Measurements from ENCODE around the gene OVCH1. TPM values are rescaled to one million over a fixed set of nuclear protein-coding genes. Genes with fewer than 3 reads are reported as not detected.

OVCH1 gene
- total RNA-seq, 1 experiment from 2014 or later = not detected

DNA sequence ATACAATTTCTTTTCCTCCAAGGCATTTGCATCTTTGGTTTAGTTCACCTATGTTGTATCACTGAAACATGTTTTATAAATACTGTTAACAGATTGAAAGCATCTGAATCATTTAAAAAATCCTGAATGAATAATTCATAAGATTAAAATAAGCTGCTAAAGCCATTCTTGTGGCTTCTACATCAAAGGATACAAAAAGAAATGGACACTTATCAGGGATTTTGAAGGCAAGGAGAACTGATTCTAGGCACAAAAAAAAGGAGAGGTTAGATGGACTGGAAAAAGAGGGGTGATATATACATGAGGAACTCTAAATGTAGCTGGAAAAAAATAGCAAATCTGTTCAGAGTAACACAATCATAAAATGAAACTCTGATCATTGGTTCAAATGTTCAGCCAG, 5.8 kb upstream of the OVCH1 start:
- no TSS peak for BruUV-seq (replicated peaks)
- no peaks in the 10 kb centered on the region for H3K9me3 Mint-ChIP-seq (ENCODE audit: unreplicated experiment)
- H3K27me3 Mint-ChIP-seq (ENCODE audit: insufficient read depth, unreplicated experiment) = peaks cover 11% of the 10 kb centered on the region
- no peak overlapping the region for H3K4me3 ChIP-seq (ENCODE audit: low read depth, low read length)
- H3K4me3 Mint-ChIP-seq (ENCODE audit: unreplicated experiment) = no peak overlapping the region
- no peak overlapping the region for H3K27ac Mint-ChIP-seq (ENCODE audit: unreplicated experiment)
- POLR2A ChIA-PET = no interaction called here
- H3K9me3 ChIP-seq = no peaks in the 10 kb centered on the region
- TF ChIP-seq CTCF (IDR thresholded peaks at IDR 0.05; ENCODE audit: insufficient read depth in 1 of 2, low read depth in 1 of 2, low read length in 1 of 2, severe bottlenecking in 1 of 2, unreplicated experiment in 1 of 2) = no peak
- no peaks in the 10 kb centered on the region for H3K36me3 ChIP-seq (ENCODE audit: control insufficient read depth, insufficient read depth, low read length)
- no peak for DNase-seq
- intact Hi-C loops (cut with micrococcal nuclease; ENCODE audit: unreplicated experiment) = no loop called here
- CTCF ChIA-PET = no interaction called here
- 0 out of 2 replicates have a peak, but pooled peaks cover 5% of the 10 kb centered on the region for H3K4me1 ChIP-seq
- H3K27me3 ChIP-seq (replicated peaks; ENCODE audit: control insufficient read depth, insufficient read depth, low read length) = no peaks in the 10 kb centered on the region
- H3K4me1 Mint-ChIP-seq (ENCODE audit: low read depth, unreplicated experiment) = no peaks in the 10 kb centered on the region
- H3K36me3 Mint-ChIP-seq (ENCODE audit: insufficient read depth, unreplicated experiment) = no peaks in the 10 kb centered on the region

DNA sequence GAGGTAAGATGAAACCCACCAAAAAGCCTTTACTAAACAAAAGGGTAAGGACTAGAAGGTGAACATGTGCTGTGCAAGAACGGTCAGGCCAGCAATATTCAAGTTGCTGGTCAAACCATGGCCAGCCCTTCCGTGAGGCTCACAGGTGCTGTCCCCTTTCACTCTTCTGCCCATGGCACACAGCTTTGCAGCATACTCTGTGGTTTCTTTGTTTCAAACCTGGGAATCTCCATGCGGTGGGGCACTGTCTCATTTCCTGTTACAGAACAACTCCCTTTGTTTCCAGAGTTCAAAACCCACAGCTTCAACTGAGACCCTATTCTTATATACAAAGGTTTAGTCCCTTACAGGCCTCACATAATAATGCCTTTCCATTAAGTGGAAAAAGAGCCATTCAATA, 1.7 kb upstream of the OVCH1 start:
- no peaks in the 10 kb centered on the region for H3K4me1 Mint-ChIP-seq (ENCODE audit: low read depth, unreplicated experiment)
- H3K9me3 Mint-ChIP-seq (ENCODE audit: unreplicated experiment) = no peaks in the 10 kb centered on the region
- Histone ChIP-seq H3K9me3 (no peaks in the 10 kb centered on the region), H3K4me1 (no peaks in the 10 kb centered on the region), H3K4me3 (ENCODE audit: low read depth, low read length) (no peak overlapping the region), H3K27me3 (replicated peaks; ENCODE audit: control insufficient read depth, insufficient read depth, low read length) (no peaks in the 10 kb centered on the region), H3K36me3 (ENCODE audit: control insufficient read depth, insufficient read depth, low read length) (no peaks in the 10 kb centered on the region)
- ChIA-PET POLR2A (no interaction called here), CTCF (no interaction called here)
- no peak overlapping the region for H3K4me3 Mint-ChIP-seq (ENCODE audit: unreplicated experiment)
- no TSS peak for BruUV-seq (replicated peaks)
- TF ChIP-seq CTCF (IDR thresholded peaks at IDR 0.05; ENCODE audit: insufficient read depth in 1 of 2, low read depth in 1 of 2, low read length in 1 of 2, severe bottlenecking in 1 of 2, unreplicated experiment in 1 of 2) = no peak
- H3K27ac Mint-ChIP-seq (ENCODE audit: unreplicated experiment) = no peak overlapping the region
- H3K36me3 Mint-ChIP-seq (ENCODE audit: insufficient read depth, unreplicated experiment) = no peaks in the 10 kb centered on the region
- no peak for DNase-seq
- H3K27me3 Mint-ChIP-seq (ENCODE audit: insufficient read depth, unreplicated experiment) = peaks cover 7% of the 10 kb centered on the region
- intact Hi-C loops (cut with micrococcal nuclease; ENCODE audit: unreplicated experiment) = no loop called here

DNA sequence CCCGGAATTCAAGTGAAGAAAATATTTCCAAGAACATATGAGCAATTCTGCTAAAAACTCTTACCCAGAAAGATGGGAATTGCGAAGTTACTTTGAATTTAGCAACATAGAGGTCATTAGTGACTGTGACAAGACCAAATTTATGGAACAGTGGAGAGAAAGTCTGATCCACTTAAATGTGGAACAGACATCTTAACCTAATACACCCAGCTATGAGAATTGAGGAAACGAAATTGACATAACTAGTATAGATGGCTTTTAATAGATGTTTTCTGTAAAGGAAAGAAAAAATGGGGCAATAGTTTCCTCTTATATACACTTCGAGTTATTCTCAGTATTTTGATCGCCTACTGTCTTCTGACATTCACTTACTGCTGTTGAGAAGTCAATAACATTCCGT, 4.6 kb downstream of the OVCH1 start:
- no peak overlapping the region for H3K27ac Mint-ChIP-seq (ENCODE audit: unreplicated experiment)
- ChIA-PET CTCF (no interaction called here), POLR2A (no interaction called here)
- H3K4me1 ChIP-seq = no peaks in the 10 kb centered on the region
- no peaks in the 10 kb centered on the region for H3K27me3 ChIP-seq (replicated peaks; ENCODE audit: control insufficient read depth, insufficient read depth, low read length)
- H3K4me3 ChIP-seq (ENCODE audit: low read depth, low read length) = no peak overlapping the region
- no peak overlapping the region for H3K4me3 Mint-ChIP-seq (ENCODE audit: unreplicated experiment)
- H3K27me3 Mint-ChIP-seq (ENCODE audit: insufficient read depth, unreplicated experiment) = peaks cover 24% of the 10 kb centered on the region
- H3K9me3 ChIP-seq = no peaks in the 10 kb centered on the region
- no peak for DNase-seq
- no peaks in the 10 kb centered on the region for H3K4me1 Mint-ChIP-seq (ENCODE audit: low read depth, unreplicated experiment)
- no peak for TF ChIP-seq CTCF (IDR thresholded peaks at IDR 0.05; ENCODE audit: insufficient read depth in 1 of 2, low read depth in 1 of 2, low read length in 1 of 2, severe bottlenecking in 1 of 2, unreplicated experiment in 1 of 2)
- BruUV-seq (replicated peaks) = no TSS peak
- intact Hi-C loops (cut with micrococcal nuclease; ENCODE audit: unreplicated experiment) = no loop called here
- H3K36me3 ChIP-seq (ENCODE audit: control insufficient read depth, insufficient read depth, low read length) = no peaks in the 10 kb centered on the region
- H3K36me3 Mint-ChIP-seq (ENCODE audit: insufficient read depth, unreplicated experiment) = no peaks in the 10 kb centered on the region
- H3K9me3 Mint-ChIP-seq (ENCODE audit: unreplicated experiment) = no peaks in the 10 kb centered on the region
